Activated naive CD8-positive, alpha-beta T cell treated with anti-CD3 and anti-CD28 coated beads for 36 hours (primary cell): ENCODE results near the gene TBX5. TPM values are rescaled to one million over a fixed set of nuclear protein-coding genes. Genes with fewer than 3 reads are reported as not detected.

Experiments
- DNase-seq: peaks from one replicate; pipeline ENCODE4 v3.0.0; 2021
- H3K27ac Mint-ChIP-seq: one replicate; pipeline ENCODE4 v1.8.0; 2022; ENCODE audit warnings: mild to moderate bottlenecking, moderate library complexity, mixed read lengths
- H3K27me3 Mint-ChIP-seq: one replicate; pipeline ENCODE4 v1.8.0; 2022; ENCODE audit warnings: mild to moderate bottlenecking, mixed read lengths
- H3K36me3 Mint-ChIP-seq: one replicate; pipeline ENCODE4 v1.8.0; 2021; ENCODE audit warnings: mild to moderate bottlenecking, mixed read lengths
- H3K4me1 Mint-ChIP-seq: one replicate; pipeline ENCODE4 v1.8.0; 2021; ENCODE audit warnings: mixed read lengths
- H3K4me3 Mint-ChIP-seq: one replicate; pipeline ENCODE4 v1.8.0; 2022; ENCODE audit warnings: mild to moderate bottlenecking, moderate library complexity, mixed read lengths
- H3K9me3 Mint-ChIP-seq: one replicate; pipeline ENCODE4 v1.8.0; 2022; ENCODE audit warnings: mixed read lengths
- total RNA-seq, 2 experiments: library from RNA; stranded (reverse); gene quantifications; one replicate each; pipeline ENCODE4 v1.2.3, GENCODE V29; 2021

The TBX5 gene
- total RNA-seq, 2 experiments from 2014 or later: not detected

DNA sequence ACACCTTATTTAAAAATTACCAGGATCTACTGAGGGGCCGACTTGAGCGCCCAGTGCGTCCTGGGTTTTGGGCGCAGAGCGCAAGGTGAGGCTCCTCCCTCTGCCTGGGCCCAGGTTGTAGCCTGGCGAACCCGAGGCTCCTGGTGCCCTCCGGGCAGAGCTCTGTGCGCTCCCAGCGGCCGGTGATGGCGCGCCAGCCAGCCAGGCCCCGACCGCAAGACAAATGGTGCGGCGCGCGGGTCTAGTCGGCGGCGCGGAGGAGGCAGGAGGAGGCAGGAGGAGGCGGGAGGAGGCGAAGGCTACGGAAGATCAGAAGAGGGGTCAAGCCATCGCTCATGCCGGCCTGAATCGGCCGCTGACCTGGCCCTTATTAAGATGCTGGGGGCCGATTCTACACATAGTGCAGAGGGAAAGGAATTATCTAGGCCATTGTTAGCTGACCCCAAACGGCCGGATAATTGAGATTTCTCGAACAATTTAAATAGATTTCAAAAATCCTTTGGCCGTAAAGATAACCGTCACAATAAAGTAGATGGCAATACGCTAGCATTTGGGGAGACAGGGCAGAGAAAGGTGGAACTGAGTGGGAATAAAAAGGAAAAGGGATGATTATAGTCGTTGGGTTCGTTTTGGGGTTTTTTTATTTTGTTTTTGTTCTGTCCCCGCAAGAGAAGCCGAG lies 2.8 kb downstream of the TBX5 start:
- peaks cover 1% of the 10 kb centered on the region for H3K36me3 Mint-ChIP-seq
- peaks cover 100% of the 10 kb centered on the region for H3K27me3 Mint-ChIP-seq
- H3K27ac Mint-ChIP-seq: no peak overlapping the region
- H3K9me3 Mint-ChIP-seq: no peaks in the 10 kb centered on the region
- peak overlapping the region; percentile 26 for H3K4me3 Mint-ChIP-seq
- H3K4me1 Mint-ChIP-seq: peaks cover 13% of the 10 kb centered on the region
- no peak for DNase-seq

DNA sequence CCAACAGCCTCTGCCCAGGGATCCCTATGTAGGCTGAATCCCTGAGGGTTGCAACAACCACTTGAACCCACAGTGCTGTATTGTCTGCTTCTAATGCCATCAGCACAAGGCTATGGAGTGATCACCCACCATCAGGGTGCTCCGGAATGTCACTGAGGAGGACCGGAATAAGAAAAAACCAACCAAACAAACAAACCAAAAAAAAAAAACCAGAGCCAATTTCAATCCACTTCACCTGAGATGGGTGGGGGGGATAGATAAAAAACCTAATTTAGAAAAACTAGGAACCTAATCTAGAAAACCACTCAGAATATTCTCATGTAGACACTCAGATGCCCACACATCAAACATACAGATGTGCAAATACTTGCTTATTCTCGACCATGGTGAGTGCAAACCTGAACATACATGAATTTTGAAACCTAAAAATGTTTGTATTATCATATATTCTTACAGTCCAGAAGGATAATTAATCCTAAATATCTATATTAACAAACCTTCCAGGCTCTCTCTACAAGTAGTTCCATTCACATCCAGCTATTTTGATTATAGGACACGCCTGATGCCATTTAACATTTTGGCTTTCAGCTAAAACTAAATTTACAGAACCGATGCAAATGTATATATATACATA lies 3.7 kb downstream of the TBX5 start:
- H3K27me3 Mint-ChIP-seq: peaks cover 100% of the 10 kb centered on the region
- no peak overlapping the region for H3K4me3 Mint-ChIP-seq

DNA sequence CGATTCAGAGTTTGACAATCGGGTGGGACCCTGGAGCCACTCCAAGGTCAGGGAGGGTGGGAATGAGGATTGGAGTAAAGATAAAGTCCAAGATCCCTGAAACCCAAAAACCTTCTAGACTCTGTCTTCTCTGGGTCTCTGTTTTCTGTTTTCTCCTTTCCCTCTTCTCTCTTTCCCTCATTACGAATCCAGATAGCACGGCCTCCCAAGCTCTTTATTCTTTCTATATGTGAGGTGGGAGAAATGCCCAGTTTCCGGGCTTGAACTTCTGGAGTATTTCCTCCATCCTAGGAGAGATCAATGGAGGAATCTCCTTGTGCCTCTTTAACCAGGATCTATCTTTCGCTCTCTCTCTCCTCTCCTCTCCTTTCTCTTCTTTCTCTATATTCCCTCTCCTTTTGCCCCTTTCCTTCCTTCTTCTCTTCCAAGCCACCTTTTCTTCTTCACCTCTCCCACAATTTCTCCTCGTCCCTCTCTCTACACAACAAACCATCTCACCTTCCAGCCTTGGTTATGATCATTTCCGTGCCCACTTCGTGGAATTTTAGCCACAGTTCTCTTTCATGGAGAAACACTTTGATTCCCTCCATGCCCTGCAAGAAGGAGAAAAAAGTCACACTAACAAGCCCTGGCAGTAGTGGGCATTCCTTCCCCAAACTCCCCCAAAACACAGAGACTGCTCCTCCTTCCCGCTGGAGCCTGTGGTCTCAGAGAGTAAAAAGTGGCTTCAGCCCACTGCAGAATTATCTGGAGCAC lies 4.4 kb downstream of the TBX5 start:
- no peaks in the 10 kb centered on the region for H3K9me3 Mint-ChIP-seq
- peaks cover 99% of the 10 kb centered on the region for H3K27me3 Mint-ChIP-seq
- H3K36me3 Mint-ChIP-seq: peaks cover 1% of the 10 kb centered on the region
- DNase-seq: no peak
- H3K4me1 Mint-ChIP-seq: peaks cover 11% of the 10 kb centered on the region
- no peak overlapping the region for H3K27ac Mint-ChIP-seq
- no peak overlapping the region for H3K4me3 Mint-ChIP-seq

More for the DNA sequence above, 3.7 kb downstream of the TBX5 start:
- Mint-ChIP-seq H3K36me3 (peaks cover 1% of the 10 kb centered on the region), H3K4me1 (peaks cover 11% of the 10 kb centered on the region), H3K27ac (no peak overlapping the region), H3K9me3 (no peaks in the 10 kb centered on the region)
- no peak for DNase-seq

DNA sequence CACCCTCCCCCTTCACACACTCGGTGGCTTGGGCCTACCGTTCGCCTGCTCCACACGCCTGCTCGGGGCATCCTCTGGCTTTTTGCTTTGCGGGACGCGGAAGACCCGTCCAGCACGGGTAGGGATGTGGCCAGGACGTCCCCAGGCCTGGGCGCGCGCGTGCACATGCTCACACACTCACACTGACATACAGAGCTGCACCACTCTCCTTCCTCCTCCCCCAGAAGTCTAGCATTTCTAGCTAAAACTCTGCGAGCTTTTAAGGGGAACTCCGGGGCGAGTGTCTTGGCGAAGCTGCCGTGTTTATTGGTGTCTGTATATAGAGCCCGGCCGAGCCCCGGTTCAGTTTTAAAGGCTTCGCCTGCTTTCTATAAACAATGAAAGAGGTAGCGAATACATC lies 5.0 kb downstream of the TBX5 start:
- H3K4me3 Mint-ChIP-seq: no peak overlapping the region

DNA sequence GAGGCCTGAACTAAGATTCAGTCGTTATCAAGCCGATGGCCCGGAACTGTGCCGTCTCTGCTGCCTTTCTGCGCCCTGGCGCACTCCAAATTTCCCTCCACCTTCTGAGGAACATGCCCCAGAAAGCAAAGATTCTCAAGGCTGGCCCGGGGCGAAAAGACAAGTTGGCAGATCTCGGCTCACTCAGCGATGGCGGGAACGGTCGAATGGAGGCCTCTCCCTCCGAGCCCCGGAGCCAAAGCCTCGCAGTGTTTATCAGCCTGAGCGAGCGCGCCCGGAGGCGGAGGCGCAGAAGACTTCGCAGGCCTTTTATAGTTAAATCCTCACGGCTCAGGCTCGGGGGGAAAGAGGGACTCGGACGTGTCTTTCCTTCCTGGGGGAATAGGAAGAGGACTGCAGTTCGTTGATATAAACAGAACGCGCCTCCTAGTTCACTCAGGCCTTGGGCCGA lies 5.6 kb downstream of the TBX5 start:
- H3K27ac Mint-ChIP-seq: no peak overlapping the region

More for the DNA sequence above, 5.0 kb downstream of the TBX5 start:
- peaks cover 10% of the 10 kb centered on the region for H3K4me1 Mint-ChIP-seq
- H3K36me3 Mint-ChIP-seq: no peaks in the 10 kb centered on the region
- H3K9me3 Mint-ChIP-seq: no peaks in the 10 kb centered on the region
- H3K27me3 Mint-ChIP-seq: peaks cover 96% of the 10 kb centered on the region
- DNase-seq: no peak
- no peak overlapping the region for H3K27ac Mint-ChIP-seq

DNA sequence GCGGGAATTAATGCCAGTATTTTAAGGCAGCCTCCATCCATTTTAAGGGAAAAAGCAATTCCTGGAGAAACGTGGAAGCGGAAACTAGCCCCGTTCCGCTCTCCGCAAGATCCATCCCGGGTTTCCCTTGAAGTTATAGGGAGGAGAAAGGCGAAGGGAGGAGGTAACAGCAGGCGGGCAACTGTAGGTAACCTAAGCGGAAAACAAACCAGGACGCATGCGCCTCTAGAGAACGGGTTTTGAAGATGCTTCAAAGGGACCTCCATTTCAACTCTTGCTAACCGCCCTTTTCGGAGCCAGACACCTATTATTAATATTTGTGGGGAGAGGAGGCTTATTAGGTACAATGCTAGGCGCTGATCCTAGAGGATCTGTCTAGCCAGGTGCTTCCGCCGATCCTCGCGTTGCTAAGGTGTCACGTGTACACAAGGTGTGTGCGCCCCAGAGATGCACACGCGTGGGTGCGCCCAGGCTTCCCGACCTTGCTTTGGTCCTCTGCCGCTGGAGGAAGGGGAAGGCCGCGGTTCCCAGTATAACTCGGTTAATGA lies 6.2 kb downstream of the TBX5 start:
- DNase-seq: no peak
- Mint-ChIP-seq H3K27ac (no peak overlapping the region), H3K4me3 (no peak overlapping the region), H3K27me3 (peaks cover 96% of the 10 kb centered on the region), H3K4me1 (peaks cover 5% of the 10 kb centered on the region), H3K36me3 (no peaks in the 10 kb centered on the region), H3K9me3 (no peaks in the 10 kb centered on the region)

More for the DNA sequence above, 5.6 kb downstream of the TBX5 start:
- Mint-ChIP-seq H3K36me3 (no peaks in the 10 kb centered on the region), H3K27me3 (peaks cover 96% of the 10 kb centered on the region), H3K4me3 (no peak overlapping the region), H3K4me1 (peaks cover 7% of the 10 kb centered on the region), H3K9me3 (no peaks in the 10 kb centered on the region)
- DNase-seq: no peak

DNA sequence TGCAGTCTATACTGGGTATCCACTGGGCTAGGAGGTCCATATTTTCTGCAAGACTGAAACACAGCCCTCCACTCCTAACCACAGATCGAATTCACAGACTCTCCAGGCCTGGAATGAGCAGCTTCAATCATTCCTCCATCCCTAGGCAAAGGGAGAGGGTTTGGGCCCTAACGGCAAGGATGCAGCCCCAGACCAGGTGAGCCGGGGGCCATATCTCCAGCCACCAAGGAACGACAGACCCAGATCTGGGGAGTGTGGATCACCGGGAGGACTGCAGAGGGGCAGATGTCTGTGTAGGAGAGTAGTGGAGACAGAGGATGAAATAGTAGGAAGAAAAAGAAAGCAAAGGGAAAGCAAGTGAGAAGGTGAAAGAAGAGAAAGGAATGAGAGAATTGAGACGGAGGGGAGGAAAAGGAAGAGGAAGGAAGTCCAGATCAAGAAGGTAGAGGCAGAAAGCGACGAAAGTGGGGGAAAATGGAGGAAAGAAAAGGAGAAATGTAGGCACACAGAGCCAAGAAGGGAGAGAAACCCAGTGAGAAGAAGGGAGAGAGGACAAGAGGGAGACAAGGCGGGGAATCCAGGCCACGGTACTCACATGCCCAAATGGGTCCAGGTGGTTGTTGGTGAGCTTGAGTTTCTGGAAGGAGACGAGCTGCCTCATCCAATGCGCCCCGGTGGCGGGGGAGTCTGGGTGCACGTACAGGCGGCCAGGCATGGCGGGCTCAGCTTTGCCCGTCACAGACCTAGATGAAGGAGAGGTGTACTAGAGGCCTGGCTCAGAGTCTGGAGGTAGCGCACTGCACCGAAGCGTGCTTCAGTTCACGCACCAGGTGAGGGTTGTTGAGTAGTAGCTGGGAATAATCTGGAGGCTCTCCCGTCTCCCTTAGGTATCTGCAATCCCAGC lies 7.7 kb downstream of the TBX5 start:
- H3K27me3 Mint-ChIP-seq: peaks cover 96% of the 10 kb centered on the region
- H3K9me3 Mint-ChIP-seq: no peaks in the 10 kb centered on the region
- H3K4me1 Mint-ChIP-seq: peaks cover 3% of the 10 kb centered on the region
- DNase-seq: no peak
- no peak overlapping the region for H3K4me3 Mint-ChIP-seq
- H3K36me3 Mint-ChIP-seq: no peaks in the 10 kb centered on the region
- no peak overlapping the region for H3K27ac Mint-ChIP-seq

DNA sequence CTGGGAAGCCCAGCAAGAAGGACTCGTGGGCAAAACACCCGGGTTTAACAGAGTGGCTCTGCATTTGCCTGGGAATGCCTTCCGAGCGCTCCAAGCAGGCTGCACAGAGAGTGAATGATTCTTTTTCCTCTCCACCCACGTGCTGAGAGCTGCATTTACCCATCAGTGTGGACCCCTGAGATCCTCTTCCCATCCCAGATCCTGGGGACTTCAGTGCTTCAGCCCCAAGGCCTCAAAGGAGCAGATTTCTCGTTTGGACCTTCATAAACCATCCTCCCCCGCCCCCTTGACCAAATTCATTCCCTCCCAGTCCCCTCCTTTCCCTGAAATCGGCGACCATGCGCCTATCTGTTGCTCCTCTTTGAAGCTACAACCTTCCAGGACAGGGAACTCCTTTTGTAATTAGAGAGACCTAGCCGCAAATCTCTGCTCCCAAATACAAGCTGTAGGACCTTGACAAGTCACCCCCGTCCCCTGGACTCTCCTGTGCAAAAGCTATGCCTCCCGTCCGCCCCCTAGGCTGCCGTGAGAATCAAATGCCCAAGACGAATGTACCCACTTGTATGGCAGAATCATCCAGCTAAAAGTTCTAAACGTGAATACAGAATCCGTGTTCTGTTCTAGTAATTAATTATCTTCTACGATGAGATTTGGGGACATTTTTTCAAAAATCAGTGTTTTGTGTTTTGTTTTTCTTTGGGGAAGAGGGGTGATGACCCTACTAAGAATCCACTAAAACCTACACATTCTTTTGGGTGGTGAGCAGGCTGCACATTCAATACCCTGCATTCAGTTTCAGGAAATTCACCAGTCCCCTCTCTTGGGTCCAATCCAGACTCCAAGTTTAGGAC lies 8.8 kb downstream of the TBX5 start:
- peaks cover 96% of the 10 kb centered on the region for H3K27me3 Mint-ChIP-seq
- H3K36me3 Mint-ChIP-seq: no peaks in the 10 kb centered on the region
- H3K9me3 Mint-ChIP-seq: no peaks in the 10 kb centered on the region
- no peak for DNase-seq
- no peak overlapping the region for H3K27ac Mint-ChIP-seq
- H3K4me3 Mint-ChIP-seq: no peak overlapping the region
- H3K4me1 Mint-ChIP-seq: peaks cover 3% of the 10 kb centered on the region

DNA sequence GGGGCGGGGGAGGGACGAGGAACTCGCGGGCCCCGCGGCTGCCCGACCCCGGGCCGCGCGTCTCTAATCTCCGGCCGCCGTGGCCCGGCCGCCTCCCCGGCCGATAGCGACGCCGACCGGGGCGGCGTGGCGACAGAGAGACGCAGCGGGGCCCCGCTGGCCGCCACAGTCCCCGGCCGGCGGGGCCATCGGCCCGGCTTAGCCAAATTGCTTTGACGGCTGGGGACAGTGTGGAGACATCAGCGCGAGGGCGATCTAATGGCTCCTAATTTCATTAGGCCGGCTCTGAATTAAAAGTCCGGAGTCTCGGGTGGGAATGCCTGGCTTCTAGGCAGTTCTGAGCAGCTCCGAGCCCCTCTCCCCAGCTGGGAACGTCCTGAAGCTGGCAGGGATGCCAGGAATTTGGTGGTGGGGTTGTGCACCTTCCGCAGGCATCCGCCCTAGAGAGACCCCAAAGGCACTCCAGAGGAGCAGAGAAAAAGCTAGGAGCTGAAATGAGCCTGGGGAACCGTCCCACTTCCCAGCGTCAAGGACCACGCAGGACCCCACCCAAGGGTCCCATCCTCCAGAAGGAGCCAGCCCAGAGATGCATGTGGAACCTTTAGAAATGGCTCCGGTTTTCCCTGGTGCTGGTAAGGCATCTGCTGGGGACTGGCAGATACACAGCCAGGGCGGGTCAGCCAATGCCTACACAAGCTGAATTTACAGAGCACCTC lies 9.6 kb downstream of the TBX5 start:
- H3K4me1 Mint-ChIP-seq: peaks cover 3% of the 10 kb centered on the region
- peaks cover 96% of the 10 kb centered on the region for H3K27me3 Mint-ChIP-seq
- H3K36me3 Mint-ChIP-seq: no peaks in the 10 kb centered on the region
- H3K4me3 Mint-ChIP-seq: no peak overlapping the region
- H3K27ac Mint-ChIP-seq: no peak overlapping the region
- DNase-seq: no peak
- no peaks in the 10 kb centered on the region for H3K9me3 Mint-ChIP-seq

DNA sequence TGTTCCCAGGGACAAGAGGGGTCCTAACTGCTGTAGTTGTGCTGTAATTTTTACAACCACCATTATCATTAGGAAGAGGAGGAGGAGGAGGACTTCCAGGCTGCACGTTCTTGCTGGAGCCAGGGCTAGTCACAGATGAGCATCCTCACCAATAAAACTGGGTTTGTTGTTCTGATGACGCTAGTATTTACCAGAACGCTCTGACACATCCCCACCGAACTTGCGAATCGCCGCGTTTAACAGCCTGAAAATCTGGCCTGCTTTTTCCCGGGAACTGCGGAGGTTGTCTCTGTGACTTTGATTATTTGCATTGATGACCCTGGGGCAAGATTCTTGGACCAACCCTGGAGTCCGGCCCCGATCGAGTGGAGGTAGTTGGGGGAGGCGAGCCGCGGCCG lies 10.2 kb downstream of the TBX5 start:
- H3K4me3 Mint-ChIP-seq: no peak overlapping the region
- no peaks in the 10 kb centered on the region for H3K36me3 Mint-ChIP-seq
- peaks cover 3% of the 10 kb centered on the region for H3K4me1 Mint-ChIP-seq
- H3K9me3 Mint-ChIP-seq: no peaks in the 10 kb centered on the region
- no peak for DNase-seq
- no peak overlapping the region for H3K27ac Mint-ChIP-seq
- H3K27me3 Mint-ChIP-seq: peaks cover 93% of the 10 kb centered on the region

DNA sequence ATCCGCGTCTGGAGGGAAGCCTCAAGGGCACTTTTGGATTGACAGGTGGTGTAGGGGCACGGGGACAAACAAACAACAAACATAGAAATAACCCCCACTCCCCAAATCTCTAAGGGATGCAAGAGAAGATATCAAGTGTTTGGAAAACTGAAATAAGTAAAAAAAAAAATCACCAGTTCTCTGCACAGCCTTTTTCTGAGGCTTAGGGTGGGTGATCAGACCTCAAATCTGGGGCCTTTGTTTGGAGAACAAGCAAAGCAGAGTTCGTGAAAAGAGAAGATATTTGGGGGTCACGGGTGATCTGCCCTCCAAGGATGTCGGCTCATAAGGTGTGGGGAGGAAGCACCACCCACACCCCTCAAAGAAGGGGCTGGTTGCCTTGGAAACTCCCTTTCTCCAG lies 10.7 kb downstream of the TBX5 start:
- H3K27me3 Mint-ChIP-seq: peaks cover 88% of the 10 kb centered on the region
- H3K4me3 Mint-ChIP-seq: no peak overlapping the region
- no peaks in the 10 kb centered on the region for H3K36me3 Mint-ChIP-seq
- H3K9me3 Mint-ChIP-seq: no peaks in the 10 kb centered on the region
- H3K4me1 Mint-ChIP-seq: peaks cover under 1% of the 10 kb centered on the region
- H3K27ac Mint-ChIP-seq: no peak overlapping the region
- DNase-seq: no peak

DNA sequence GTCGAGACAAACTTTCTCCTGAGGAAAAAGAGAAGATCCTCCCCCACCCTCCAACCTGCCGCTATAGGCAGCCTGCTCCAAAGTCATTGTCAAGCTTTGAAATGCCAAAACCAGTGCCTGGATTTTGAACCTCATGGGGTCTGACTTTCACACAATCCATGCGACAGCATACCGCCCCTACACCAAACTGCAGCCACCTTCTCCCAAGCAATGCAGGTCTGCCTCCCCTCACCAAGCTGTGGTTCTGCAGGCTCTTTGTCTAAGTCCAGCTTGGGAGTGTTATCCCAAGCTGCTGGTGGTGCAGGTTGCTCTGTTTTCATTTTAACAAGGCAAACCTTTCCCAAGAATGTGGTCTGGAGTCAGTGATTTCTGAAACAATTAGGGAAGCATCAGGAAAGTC lies 12.4 kb downstream of the TBX5 start:
- Mint-ChIP-seq H3K4me1 (no peaks in the 10 kb centered on the region), H3K27me3 (peaks cover 77% of the 10 kb centered on the region), H3K4me3 (no peak overlapping the region), H3K9me3 (no peaks in the 10 kb centered on the region), H3K36me3 (no peaks in the 10 kb centered on the region), H3K27ac (no peak overlapping the region)
- no peak for DNase-seq

DNA sequence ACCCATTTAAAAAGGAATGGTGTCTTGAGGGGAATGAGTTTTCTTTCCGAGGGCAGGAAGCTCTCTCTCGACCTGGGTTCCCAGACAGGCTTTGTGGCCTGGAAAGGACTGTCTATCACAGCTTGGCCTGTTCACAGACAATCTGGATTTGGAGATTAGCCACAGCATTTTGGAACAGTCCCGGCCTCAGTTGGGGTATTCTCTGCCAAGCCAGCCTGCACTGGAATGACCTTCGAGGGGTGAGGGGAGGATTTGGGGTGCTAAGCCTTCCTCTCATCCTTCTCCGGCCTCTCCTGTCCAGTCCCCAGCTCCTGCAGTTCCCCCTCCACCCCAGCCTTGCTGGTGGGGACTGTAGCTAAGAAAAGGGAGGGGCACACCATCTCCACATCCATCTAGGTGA lies 13.0 kb downstream of the TBX5 start:
- Mint-ChIP-seq H3K27ac (no peak overlapping the region), H3K9me3 (no peaks in the 10 kb centered on the region), H3K36me3 (no peaks in the 10 kb centered on the region), H3K4me1 (no peaks in the 10 kb centered on the region), H3K4me3 (no peak overlapping the region), H3K27me3 (peaks cover 70% of the 10 kb centered on the region)
- no peak for DNase-seq
